ENCODE results near the gene TSPY10.
"Not testable (repeated sequence)": the region's sequence is repeated elsewhere in the genome, so short reads cannot be mapped to it uniquely, and the experiment has no call there.

Gene TSPY10, protein sequence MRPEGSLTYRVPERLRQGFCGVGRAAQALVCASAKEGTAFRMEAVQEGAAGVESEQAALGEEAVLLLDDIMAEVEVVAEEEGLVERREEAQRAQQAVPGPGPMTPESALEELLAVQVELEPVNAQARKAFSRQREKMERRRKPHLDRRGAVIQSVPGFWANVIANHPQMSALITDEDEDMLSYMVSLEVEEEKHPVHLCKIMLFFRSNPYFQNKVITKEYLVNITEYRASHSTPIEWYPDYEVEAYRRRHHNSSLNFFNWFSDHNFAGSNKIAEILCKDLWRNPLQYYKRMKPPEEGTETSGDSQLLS

GRCh38 chrY:9527580-9527979, at the start of gene TSPY10:
Gene TSPY10 (plus strand): TSS chrY:9527880. CDS start chrY:9527926, 46 bp downstream.
- not testable (repeated sequence) for H3K4me3 ChIP-seq (ENCODE audit: control insufficient read depth, low read depth, low read length); DNase-seq (ENCODE audit: low read depth)

DNA sequence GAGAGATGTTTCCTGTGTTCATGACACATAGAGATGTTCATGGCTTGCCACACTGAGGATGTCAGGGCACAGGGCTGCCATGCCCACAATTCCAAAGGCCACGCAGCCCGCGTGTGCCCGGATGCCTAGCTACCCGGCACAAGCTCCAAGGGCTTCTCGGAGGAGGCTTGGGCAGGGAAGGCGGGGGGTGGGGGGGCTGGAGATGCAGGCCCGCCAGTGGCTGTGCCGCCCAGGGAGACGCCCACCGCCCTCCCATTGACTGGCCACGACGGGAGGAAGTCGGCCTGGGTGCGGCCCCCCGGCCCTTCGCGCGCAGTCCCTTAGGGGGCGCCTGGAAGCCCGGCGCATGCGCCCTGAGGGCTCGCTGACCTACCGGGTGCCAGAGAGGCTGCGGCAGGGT, 40.7 kb upstream of the TSPY10 start, which contains the start of gene TSPY9:
TSPY9 (plus strand) TSS at position 301 of the 400 bp plus-strand sequence; CDS start at position 347, 46 bp downstream.
- not testable (repeated sequence) for H3K4me3 ChIP-seq (ENCODE audit: control insufficient read depth, low read depth, low read length); DNase-seq (ENCODE audit: low read depth)

GRCh38 chrY:9504396-9504795, 23.3 kb upstream of the TSPY10 start:
- DNase-seq (ENCODE audit: low read depth); H3K4me3 ChIP-seq (ENCODE audit: control insufficient read depth, low read depth, low read length): not testable (repeated sequence)

DNA sequence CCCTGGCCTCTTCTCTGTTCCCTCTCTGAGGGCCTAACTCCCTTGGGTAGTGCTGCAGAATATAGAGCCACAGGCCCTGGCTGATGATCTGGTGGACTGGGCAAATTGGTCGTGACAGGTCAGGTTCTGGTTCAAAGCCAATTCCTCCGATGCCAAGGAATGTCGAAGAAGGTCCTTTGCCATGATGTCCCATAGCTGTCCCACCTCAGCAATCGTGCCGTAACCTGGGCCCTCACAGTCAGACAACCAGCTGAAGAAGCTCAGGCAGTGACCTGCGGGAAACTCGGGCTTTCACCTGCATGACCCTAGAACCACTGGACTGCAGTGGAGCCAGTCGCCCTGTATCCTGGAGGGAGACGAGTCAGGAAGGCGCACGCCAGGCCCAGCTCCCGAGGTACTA, 11.4 kb upstream of the TSPY10 start:
- DNase-seq (ENCODE audit: low read depth); H3K4me3 ChIP-seq (ENCODE audit: control insufficient read depth, low read depth, low read length): not testable (repeated sequence)
